Smooth muscle cell (in vitro differentiated cells): ENCODE data around the gene PLP2. TPM values are rescaled to one million over a fixed set of nuclear protein-coding genes. Genes with fewer than 3 reads are reported as not detected.

Experiments used
- DNase-seq: peaks from one replicate; lab custom pipeline; 2025; ENCODE audit not compliant: unreplicated experiment; lab: John Stamatoyannopoulos, UW
- H2AFZ ChIP-seq: fragments of 200-600 bp; sonication (generic); 2 replicates; pipeline ENCODE4 v1.6.0; 2016; ENCODE audit warnings: antibody characterized with exemption, low read depth, mild to moderate bottlenecking
- H3F3A ChIP-seq: fragments of 200-600 bp; sonication (generic); 2 replicates; pipeline ENCODE4 v1.6.0; 2017; ENCODE audit warnings: antibody characterized with exemption, low read depth
- H3K27ac ChIP-seq: fragments of 200-600 bp; sonication (generic); 2 replicates; pipeline ENCODE4 v1.5.1; 2016; ENCODE audit warnings: low read depth, mild to moderate bottlenecking
- H3K27me3 ChIP-seq: fragments of 200-600 bp; sonication (generic); 2 replicates; pipeline ENCODE4 v1.6.1; 2016; ENCODE audit warnings: low read depth, mild to moderate bottlenecking
- H3K36me3 ChIP-seq: fragments of 200-600 bp; sonication (generic); 2 replicates; pipeline ENCODE4 v1.5.1; 2016; ENCODE audit warnings: low read depth
- H3K4me1 ChIP-seq: fragments of 200-600 bp; sonication (generic); 2 replicates; pipeline ENCODE4 v1.5.1; 2016; ENCODE audit warnings: low read depth
- H3K4me2 ChIP-seq: fragments of 200-600 bp; sonication (generic); 2 replicates; pipeline ENCODE4 v1.6.0; 2016; ENCODE audit warnings: mild to moderate bottlenecking
- H3K4me3 ChIP-seq: fragments of 200-600 bp; sonication (generic); 2 replicates; pipeline ENCODE4 v1.5.1; 2016; ENCODE audit warnings: mild to moderate bottlenecking
- H3K79me2 ChIP-seq: fragments of 200-600 bp; sonication (generic); 2 replicates; pipeline ENCODE4 v1.6.0; 2016; ENCODE audit warnings: low read depth, mild to moderate bottlenecking
- H3K9ac ChIP-seq: fragments of 200-600 bp; sonication (generic); 2 replicates; pipeline ENCODE4 v1.6.0; 2016; ENCODE audit warnings: low read depth
- H3K9me3 ChIP-seq: fragments of 200-600 bp; sonication (generic); replicated peaks from 2 replicates; pipeline ENCODE4 v1.5.1; 2016; ENCODE audit warnings: low read depth
- H4K20me1 ChIP-seq: fragments of 200-600 bp; sonication (generic); 2 replicates; pipeline ENCODE4 v1.6.0; 2016; ENCODE audit warnings: low read depth
- CTCF ChIP-seq: fragments of 200-600 bp; sonication (generic); IDR thresholded peaks from 2 replicates; pipeline ENCODE4 v1.5.1; 2017; ENCODE audit warnings: borderline replicate concordance, mild to moderate bottlenecking, antibody characterized with exemption; ENCODE audit not compliant: insufficient read depth, poor library complexity, severe bottlenecking
- WGBS: methylation state at CpG from one replicate; pipeline ENCODE4 v1.1.7; 2016; ENCODE audit warnings: low lambda C conversion rate; 5-methylcytosine and 5-hydroxymethylcytosine counted together
- polyA plus RNA-seq: library from polyadenylated mRNA; unstranded; fragments of >200 nt; fragmentation: Nextera tagmentation; extraction: Ambion mirVana; gene quantifications from 2 replicates; pipeline ENCODE4 v1.2.1, GENCODE V29; 2016
- total RNA-seq: library from RNA; depleted of rRNA; stranded (reverse); fragments of >200 nt; gene quantifications from 2 replicates; pipeline ENCODE4 v1.2.3, GENCODE V29; 2014

PLP2 gene
- total and polyA plus RNA-seq, 2 experiments from 2014 or later = 190 to 237 TPM

- Histone ChIP-seq H3F3A (no peaks in the 10 kb centered on the region), H4K20me1 (no peaks in the 10 kb centered on the region), H3K4me2 (peak overlapping the region; percentile 81), H3K27me3 (no peaks in the 10 kb centered on the region), H3K9ac (peak overlapping the region; percentile 34), H3K36me3 (no peaks in the 10 kb centered on the region), H3K4me3 (peak overlapping the region; percentile 68), H3K79me2 (no peaks in the 10 kb centered on the region), H3K27ac (peak overlapping the region; percentile 53), H3K9me3 (no peaks in the 10 kb centered on the region), H2AFZ (no peak overlapping the region), H3K4me1 (peaks cover 4% of the 10 kb centered on the region)
- TF ChIP-seq CTCF = no peak
- WGBS = 29% methylated on average over 32 of the region's 32 CpGs
- DNase-seq = peak; percentile 13
Observed at GRCh38 chrX:49190821-49191573, 19.3 kb downstream of the PLP2 start.

GRCh38 chrX:49191574-49192011 lies 19.9 kb downstream of the PLP2 start:
- H3K9me3 ChIP-seq = no peaks in the 10 kb centered on the region
- peak overlapping the region; percentile 81 for H3K4me2 ChIP-seq
- TF ChIP-seq CTCF = no peak
- H3K9ac ChIP-seq = peak overlapping the region; percentile 34
- no peaks in the 10 kb centered on the region for H3K27me3 ChIP-seq
- 44% methylated on average over 34 of the region's 34 CpGs for WGBS
- no peaks in the 10 kb centered on the region for H3K36me3 ChIP-seq
- peaks cover 4% of the 10 kb centered on the region for H3K4me1 ChIP-seq
- peak overlapping the region; percentile 41 for H3K27ac ChIP-seq
- no peaks in the 10 kb centered on the region for H4K20me1 ChIP-seq
- no peaks in the 10 kb centered on the region for H3F3A ChIP-seq
- no peaks in the 10 kb centered on the region for H3K79me2 ChIP-seq
- peak overlapping the region; percentile 68 for H3K4me3 ChIP-seq
- no peak overlapping the region for H2AFZ ChIP-seq
- DNase-seq = no peak

GRCh38 chrX:49192722-49193328 lies 21.1 kb downstream of the PLP2 start:
- no peak overlapping the region for H3K4me3 ChIP-seq
- H3K4me2 ChIP-seq = no peak overlapping the region
- no peak overlapping the region for H3K27ac ChIP-seq
- peaks cover 4% of the 10 kb centered on the region for H3K4me1 ChIP-seq
- no peaks in the 10 kb centered on the region for H4K20me1 ChIP-seq
- H3K9ac ChIP-seq = no peak overlapping the region
- no peaks in the 10 kb centered on the region for H3K27me3 ChIP-seq
- no peaks in the 10 kb centered on the region for H3K36me3 ChIP-seq
- no peaks in the 10 kb centered on the region for H3K9me3 ChIP-seq
- no peaks in the 10 kb centered on the region for H3F3A ChIP-seq
- 74% methylated on average over 8 of the region's 10 CpGs for WGBS
- peak; percentile 48 for TF ChIP-seq CTCF
- DNase-seq = no peak
- H3K79me2 ChIP-seq = no peaks in the 10 kb centered on the region
- H2AFZ ChIP-seq = no peak overlapping the region
